C4-2B (cell line): ENCODE data around the gene RASAL1.

Experiments
- ZFX ChIP-seq: fragments of 450-650 bp; IDR thresholded peaks from 2 replicates; pipeline ENCODE4 v1.6.1; 2017
- TF ChIP-seq, protein P1 (sequence below): fragments of 450-650 bp; conservative IDR thresholded peaks from 2 replicates; pipeline ENCODE4 v1.5.1; 2017; ENCODE audit warnings: mild to moderate bottlenecking

GRCh38 chr12:113104953-113105510 is 30.5 kb downstream of the RASAL1 start:
- TF ChIP-seq, protein P1, sequence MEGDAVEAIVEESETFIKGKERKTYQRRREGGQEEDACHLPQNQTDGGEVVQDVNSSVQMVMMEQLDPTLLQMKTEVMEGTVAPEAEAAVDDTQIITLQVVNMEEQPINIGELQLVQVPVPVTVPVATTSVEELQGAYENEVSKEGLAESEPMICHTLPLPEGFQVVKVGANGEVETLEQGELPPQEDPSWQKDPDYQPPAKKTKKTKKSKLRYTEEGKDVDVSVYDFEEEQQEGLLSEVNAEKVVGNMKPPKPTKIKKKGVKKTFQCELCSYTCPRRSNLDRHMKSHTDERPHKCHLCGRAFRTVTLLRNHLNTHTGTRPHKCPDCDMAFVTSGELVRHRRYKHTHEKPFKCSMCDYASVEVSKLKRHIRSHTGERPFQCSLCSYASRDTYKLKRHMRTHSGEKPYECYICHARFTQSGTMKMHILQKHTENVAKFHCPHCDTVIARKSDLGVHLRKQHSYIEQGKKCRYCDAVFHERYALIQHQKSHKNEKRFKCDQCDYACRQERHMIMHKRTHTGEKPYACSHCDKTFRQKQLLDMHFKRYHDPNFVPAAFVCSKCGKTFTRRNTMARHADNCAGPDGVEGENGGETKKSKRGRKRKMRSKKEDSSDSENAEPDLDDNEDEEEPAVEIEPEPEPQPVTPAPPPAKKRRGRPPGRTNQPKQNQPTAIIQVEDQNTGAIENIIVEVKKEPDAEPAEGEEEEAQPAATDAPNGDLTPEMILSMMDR = no peak
- TF ChIP-seq ZFX = no peak
